GM12878 (cell line): ENCODE results near the gene ERAL1.

Source experiments
- CREB1 ChIP-seq: IDR thresholded peaks from 2 replicates; pipeline ENCODE4 v1.6.1; 2012; ENCODE audit warnings: low read depth, mild to moderate bottlenecking, inconsistent platforms
- EZH2 ChIP-seq: IDR thresholded peaks from 2 replicates; pipeline ENCODE4 v1.6.1; 2012; ENCODE audit warnings: low read depth, mild to moderate bottlenecking, control low read depth, inconsistent platforms, low read length, borderline replicate concordance; ENCODE audit not compliant: control insufficient read depth
- NRF1 ChIP-seq: conservative IDR thresholded peaks from 2 replicates; pipeline ENCODE4 v1.6.1; 2011; ENCODE audit warnings: mild to moderate bottlenecking, low read depth, low read length, improper control_type of control experiment
- RCOR1 ChIP-seq: conservative IDR thresholded peaks from 2 replicates; pipeline ENCODE4 v1.6.1; 2012; ENCODE audit warnings: low read depth, low read length, improper control_type of control experiment

DNA sequence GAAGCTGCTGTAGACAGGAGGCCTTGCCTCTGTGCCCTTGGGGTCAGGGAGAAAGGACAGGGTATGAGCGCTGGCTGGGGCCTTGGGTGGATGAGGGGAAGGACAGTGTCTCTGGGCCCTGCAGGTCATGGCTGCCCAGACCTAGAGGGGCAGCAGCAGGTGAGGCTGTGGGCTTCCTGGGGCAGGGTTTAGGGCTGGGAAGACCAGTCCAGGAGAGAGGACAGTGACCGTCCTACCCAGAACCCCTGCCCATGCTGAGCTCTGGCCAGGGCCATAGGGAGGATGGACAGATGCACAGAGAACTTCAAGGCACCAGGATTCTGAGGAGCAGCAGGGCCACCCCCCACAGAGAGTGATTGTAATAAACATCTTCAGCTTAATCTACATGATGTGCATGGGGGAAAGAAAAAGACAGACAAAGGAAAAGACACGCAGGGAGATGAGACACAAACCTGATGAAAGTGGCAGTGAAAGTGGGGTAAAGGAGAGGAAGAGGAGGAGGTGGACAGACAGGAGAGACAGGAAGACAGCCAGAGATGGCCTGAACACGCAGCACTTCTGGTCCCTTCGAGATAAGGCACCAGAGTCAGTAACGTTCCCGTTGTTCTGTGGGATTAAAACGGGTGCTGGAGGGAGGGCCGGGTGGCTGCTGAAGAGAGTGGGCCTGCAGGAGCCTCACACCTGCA lies 25.2 kb downstream of the ERAL1 start:
- TF ChIP-seq CREB1 (no peak), NRF1 (no peak), EZH2 (no peak), RCOR1 (no peak)
